Liver (tissue), 9 donors: ENCODE measurements around the gene NKX2-3. TPM values are rescaled to one million over a fixed set of nuclear protein-coding genes. Genes with fewer than 3 reads are reported as not detected.

ENCODE experiments used
- DNase-seq: peaks from one replicate; pipeline ENCODE4 v3.0.0-alpha.2; 2017; ENCODE audit warnings: low spot score
- H3K27ac ChIP-seq, 2 donors: one replicate each; pipeline ENCODE4 v1.7.0; 2013; ENCODE audit warnings: inconsistent platforms in 2 of 2, low read length in 2 of 2, control low read depth in 1 of 2, low read depth in 1 of 2, mild to moderate bottlenecking in 1 of 2
- H3K27me3 ChIP-seq, 4 donors: one replicate each; pipeline versions ENCODE4 v1.6.1 to v1.7.0; 2013; ENCODE audit warnings: low read length in 3 of 4, inconsistent platforms in 1 of 4, mild to moderate bottlenecking in 1 of 4, moderate library complexity in 1 of 4; ENCODE audit not compliant: control insufficient read depth in 4 of 4, insufficient read depth in 4 of 4
- H3K36me3 ChIP-seq, 4 donors: one replicate each; pipeline versions ENCODE4 v1.6.1 to v1.7.0; 2013; ENCODE audit warnings: low read length in 3 of 4, mild to moderate bottlenecking in 3 of 4, low read depth in 1 of 4, moderate library complexity in 1 of 4; ENCODE audit not compliant: control insufficient read depth in 4 of 4, insufficient read depth in 3 of 4
- H3K4me1 ChIP-seq, 4 donors: one replicate each; pipeline versions ENCODE4 v1.6.1 to v1.7.0; 2013; ENCODE audit warnings: low read length in 3 of 4, mild to moderate bottlenecking in 3 of 4, moderate library complexity in 1 of 4; ENCODE audit not compliant: control insufficient read depth in 4 of 4, insufficient read depth in 4 of 4
- H3K4me3 ChIP-seq, 3 donors: one replicate each; pipeline versions ENCODE4 v1.6.1 to v1.7.0; 2013; ENCODE audit warnings: low read length in 3 of 3, control low read depth in 1 of 3, low read depth in 1 of 3, mild to moderate bottlenecking in 1 of 3
- H3K9ac ChIP-seq, 2 donors: one replicate each; pipeline ENCODE4 v1.7.0; 2013; ENCODE audit warnings: low read length in 2 of 2, mild to moderate bottlenecking in 2 of 2, moderate library complexity in 2 of 2, control low read depth in 1 of 2, low read depth in 1 of 2
- H3K9me3 ChIP-seq, 4 donors: one replicate each; pipeline versions ENCODE4 v1.6.1 to v1.7.0; 2013; ENCODE audit warnings: low read length in 3 of 4; ENCODE audit not compliant: control insufficient read depth in 4 of 4
- EGR1 ChIP-seq, 2 donors: IDR thresholded peaks; 2 replicates each; pipeline ENCODE4 v1.6.1; 2016 to 2018; ENCODE audit warnings: antibody characterized with exemption in 2 of 2, low read depth in 2 of 2
- FOXA1 ChIP-seq: IDR thresholded peaks from 2 replicates; pipeline ENCODE4 v1.6.1; 2016; ENCODE audit warnings: antibody characterized with exemption
- FOXA2 ChIP-seq: IDR thresholded peaks from 2 replicates; pipeline ENCODE4 v1.6.1; 2016; ENCODE audit warnings: antibody characterized with exemption
- HNF4A ChIP-seq, 2 donors: conservative IDR thresholded peaks; 2 replicates each; pipeline ENCODE4 v1.6.1; 2016; ENCODE audit warnings: antibody characterized with exemption in 2 of 2, mild to moderate bottlenecking in 2 of 2
- HNF4G ChIP-seq: IDR thresholded peaks from 2 replicates; pipeline ENCODE4 v1.6.1; 2016; ENCODE audit warnings: antibody characterized with exemption
- JUND ChIP-seq, 2 donors: IDR thresholded peaks; 2 replicates each; pipeline ENCODE4 v1.6.1; 2016; ENCODE audit warnings: antibody characterized with exemption in 2 of 2
- NR2F2 ChIP-seq: IDR thresholded peaks from 2 replicates; pipeline ENCODE4 v1.6.1; 2016; ENCODE audit warnings: antibody characterized with exemption
- RAD21 ChIP-seq, 2 donors: IDR thresholded peaks; 2 replicates each; pipeline ENCODE4 v1.6.1; 2016; ENCODE audit warnings: antibody characterized with exemption in 2 of 2, mild to moderate bottlenecking in 2 of 2
- RXRA ChIP-seq, 2 donors: IDR thresholded peaks; 2 replicates each; pipeline ENCODE4 v1.6.1; 2017 to 2018; ENCODE audit warnings: antibody characterized with exemption in 2 of 2, mild to moderate bottlenecking in 1 of 2
- TAF1 ChIP-seq: conservative IDR thresholded peaks from 2 replicates; pipeline ENCODE4 v1.6.1; 2016; ENCODE audit warnings: antibody characterized with exemption, mild to moderate bottlenecking
- ZBTB33 ChIP-seq: IDR thresholded peaks from 2 replicates; pipeline ENCODE4 v1.6.1; 2016; ENCODE audit warnings: antibody characterized with exemption
- WGBS: extraction: QIAGEN DNeasy Blood & Tissue Kit; methylation state at CpG from one replicate; pipeline ENCODE4 v1.1.7; 2013; 5-methylcytosine and 5-hydroxymethylcytosine counted together
- polyA plus RNA-seq, 2 donors: library from polyadenylated mRNA; stranded (reverse) in 1 of 2; unstranded in 1 of 2; fragments of 200-250 nt in 1 of 2; fragments of >200 nt in 1 of 2; fragmentation: Nextera tagmentation in 1 of 2; extraction: Ambion mirVana in 1 of 2; gene quantifications; one replicate each; pipeline versions ENCODE4 v1.2.1 to v1.2.3, GENCODE V29; 2013 to 2015
- total RNA-seq, 2 donors: library from RNA; depleted of rRNA; stranded (reverse); fragments of >200 nt; gene quantifications; one replicate each; pipeline ENCODE4 v1.2.3, GENCODE V29; 2014
- TF ChIP-seq, protein P1 (sequence below): fragments of 150-350 bp; IDR thresholded peaks from 2 replicates; pipeline ENCODE4 v1.5.1; 2017; ENCODE audit warnings: improper control_type of control experiment, low read depth, low read length; ENCODE audit not compliant: missing input control
- TF ChIP-seq, protein P2 (sequence below): IDR thresholded peaks from 2 replicates; pipeline ENCODE4 v1.6.1; 2016; ENCODE audit warnings: antibody characterized with exemption, mild to moderate bottlenecking
- donor health status: healthy.
- donor health status: healthy.
- donor health status: healthy.
- donor health status: healthy.
- donor health status: healthy.

Gene NKX2-3
- total and polyA plus RNA-seq, 4 donors, result 0.06 to 0.09 TPM; not detected in 2

DNA sequence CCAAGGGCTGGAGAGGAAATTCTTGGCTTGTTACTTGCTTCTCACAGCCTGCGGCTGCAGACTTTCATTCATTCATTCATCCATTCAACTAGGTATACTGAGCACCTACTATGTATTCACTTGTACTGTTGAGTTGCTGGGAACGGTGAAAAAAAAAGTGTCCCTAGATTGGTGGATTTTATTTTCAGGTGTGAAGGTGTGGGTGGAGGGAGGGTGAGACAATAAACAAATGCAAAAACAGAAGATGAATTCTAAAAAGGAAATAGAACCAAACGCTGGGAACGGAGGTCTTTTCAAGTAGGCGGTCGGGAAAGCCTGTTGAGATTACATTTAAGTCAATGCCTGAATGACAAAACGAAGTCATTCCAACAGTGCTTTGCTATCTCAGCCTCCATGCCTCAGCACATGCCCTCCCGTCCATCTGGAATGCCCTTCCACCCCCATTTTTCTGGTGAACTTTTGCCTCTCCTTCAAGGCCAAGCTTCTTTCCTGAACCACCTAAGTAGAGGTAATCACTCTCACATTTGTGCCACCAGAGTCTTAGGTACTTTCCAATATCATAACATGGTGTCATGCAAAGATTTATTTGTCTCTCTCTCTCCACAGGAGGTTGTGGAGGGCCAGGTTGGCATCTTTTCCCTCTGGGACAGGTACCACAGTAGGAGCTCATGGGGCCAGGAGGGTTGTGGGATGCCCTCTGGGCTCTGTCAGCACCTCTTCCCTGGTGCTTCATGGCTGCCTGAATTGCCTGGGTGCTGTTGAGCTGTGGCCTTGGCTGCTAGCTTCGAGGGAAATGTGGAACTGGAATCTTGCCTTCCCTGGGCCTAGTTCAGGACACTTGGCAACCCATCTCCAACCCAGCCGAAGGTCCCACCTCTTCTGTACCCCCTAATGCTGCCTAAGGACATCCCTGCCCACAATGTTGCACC, 5.5 kb downstream of the NKX2-3 start (continued):
- TF ChIP-seq HNF4G (no peak), FOXA2 (no peak)

DNA sequence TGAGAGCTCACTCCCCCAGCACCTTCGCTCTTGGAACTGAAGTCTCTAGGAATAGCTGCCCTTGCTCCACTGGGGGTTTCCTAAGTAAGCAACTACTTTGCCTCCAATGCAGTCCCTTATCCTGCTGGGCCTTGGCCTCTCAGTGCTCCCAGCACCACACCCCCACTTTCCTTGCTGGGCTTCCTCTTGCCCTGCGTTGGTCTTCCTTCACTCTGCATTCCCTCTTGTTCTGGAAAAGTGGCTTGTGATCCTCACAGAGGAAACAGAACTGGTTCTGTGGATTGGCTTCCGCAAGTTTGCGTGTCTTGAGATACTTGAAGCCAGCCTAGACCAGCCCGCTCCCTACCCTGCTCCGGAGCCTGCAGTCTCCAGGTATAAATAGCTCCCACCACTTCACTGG, 6.4 kb downstream of the NKX2-3 start:
- Histone ChIP-seq H3K9me3 (peaks cover 0 to 4% (median 0%) of the 10 kb centered on the region in 4 donors), H3K27me3 (peaks cover 0 to 39% (median 26%) of the 10 kb centered on the region in 4 donors), H3K36me3 (no peaks in the 10 kb centered on the region), H3K4me3 (no peak overlapping the region), H3K9ac (no peak overlapping the region), H3K27ac (no peak overlapping the region), H3K4me1 (peaks cover 22 to 32% (median 30%) of the 10 kb centered on the region in 4 donors)
- WGBS, result 53% methylated on average over 6 of the region's 6 CpGs
- no peak for DNase-seq
- no peak for TF ChIP-seq NR2F2
- no peak for TF ChIP-seq ZBTB33
- TF ChIP-seq, protein P1, sequence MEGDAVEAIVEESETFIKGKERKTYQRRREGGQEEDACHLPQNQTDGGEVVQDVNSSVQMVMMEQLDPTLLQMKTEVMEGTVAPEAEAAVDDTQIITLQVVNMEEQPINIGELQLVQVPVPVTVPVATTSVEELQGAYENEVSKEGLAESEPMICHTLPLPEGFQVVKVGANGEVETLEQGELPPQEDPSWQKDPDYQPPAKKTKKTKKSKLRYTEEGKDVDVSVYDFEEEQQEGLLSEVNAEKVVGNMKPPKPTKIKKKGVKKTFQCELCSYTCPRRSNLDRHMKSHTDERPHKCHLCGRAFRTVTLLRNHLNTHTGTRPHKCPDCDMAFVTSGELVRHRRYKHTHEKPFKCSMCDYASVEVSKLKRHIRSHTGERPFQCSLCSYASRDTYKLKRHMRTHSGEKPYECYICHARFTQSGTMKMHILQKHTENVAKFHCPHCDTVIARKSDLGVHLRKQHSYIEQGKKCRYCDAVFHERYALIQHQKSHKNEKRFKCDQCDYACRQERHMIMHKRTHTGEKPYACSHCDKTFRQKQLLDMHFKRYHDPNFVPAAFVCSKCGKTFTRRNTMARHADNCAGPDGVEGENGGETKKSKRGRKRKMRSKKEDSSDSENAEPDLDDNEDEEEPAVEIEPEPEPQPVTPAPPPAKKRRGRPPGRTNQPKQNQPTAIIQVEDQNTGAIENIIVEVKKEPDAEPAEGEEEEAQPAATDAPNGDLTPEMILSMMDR, result no peak
- TF ChIP-seq RXRA (IDR thresholded peaks at IDR 0.05), result no peak
- TF ChIP-seq, protein P2, sequence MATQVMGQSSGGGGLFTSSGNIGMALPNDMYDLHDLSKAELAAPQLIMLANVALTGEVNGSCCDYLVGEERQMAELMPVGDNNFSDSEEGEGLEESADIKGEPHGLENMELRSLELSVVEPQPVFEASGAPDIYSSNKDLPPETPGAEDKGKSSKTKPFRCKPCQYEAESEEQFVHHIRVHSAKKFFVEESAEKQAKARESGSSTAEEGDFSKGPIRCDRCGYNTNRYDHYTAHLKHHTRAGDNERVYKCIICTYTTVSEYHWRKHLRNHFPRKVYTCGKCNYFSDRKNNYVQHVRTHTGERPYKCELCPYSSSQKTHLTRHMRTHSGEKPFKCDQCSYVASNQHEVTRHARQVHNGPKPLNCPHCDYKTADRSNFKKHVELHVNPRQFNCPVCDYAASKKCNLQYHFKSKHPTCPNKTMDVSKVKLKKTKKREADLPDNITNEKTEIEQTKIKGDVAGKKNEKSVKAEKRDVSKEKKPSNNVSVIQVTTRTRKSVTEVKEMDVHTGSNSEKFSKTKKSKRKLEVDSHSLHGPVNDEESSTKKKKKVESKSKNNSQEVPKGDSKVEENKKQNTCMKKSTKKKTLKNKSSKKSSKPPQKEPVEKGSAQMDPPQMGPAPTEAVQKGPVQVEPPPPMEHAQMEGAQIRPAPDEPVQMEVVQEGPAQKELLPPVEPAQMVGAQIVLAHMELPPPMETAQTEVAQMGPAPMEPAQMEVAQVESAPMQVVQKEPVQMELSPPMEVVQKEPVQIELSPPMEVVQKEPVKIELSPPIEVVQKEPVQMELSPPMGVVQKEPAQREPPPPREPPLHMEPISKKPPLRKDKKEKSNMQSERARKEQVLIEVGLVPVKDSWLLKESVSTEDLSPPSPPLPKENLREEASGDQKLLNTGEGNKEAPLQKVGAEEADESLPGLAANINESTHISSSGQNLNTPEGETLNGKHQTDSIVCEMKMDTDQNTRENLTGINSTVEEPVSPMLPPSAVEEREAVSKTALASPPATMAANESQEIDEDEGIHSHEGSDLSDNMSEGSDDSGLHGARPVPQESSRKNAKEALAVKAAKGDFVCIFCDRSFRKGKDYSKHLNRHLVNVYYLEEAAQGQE, result no peak
- no peak for TF ChIP-seq FOXA1
- no peak for TF ChIP-seq JUND (IDR thresholded peaks at IDR 0.05)

GRCh38 chr10:99539820-99540219, 7.1 kb downstream of the NKX2-3 start:
- TF ChIP-seq NR2F2, result no peak
- TF ChIP-seq, protein P2, result no peak
- no peak for TF ChIP-seq EGR1 (IDR thresholded peaks at IDR 0.05; ENCODE audit: low read depth in 2 of 2)
- TF ChIP-seq RAD21 (IDR thresholded peaks at IDR 0.05), result no peak
- TF ChIP-seq TAF1, result no peak
- no peak for TF ChIP-seq JUND (IDR thresholded peaks at IDR 0.05)
- no peak for TF ChIP-seq HNF4A (conservative IDR thresholded peaks at IDR 0.05)
- Histone ChIP-seq H3K9ac (no peak overlapping the region), H3K36me3 (no peaks in the 10 kb centered on the region), H3K27me3 (peaks cover 0 to 32% (median 24%) of the 10 kb centered on the region in 4 donors), H3K27ac (no peak overlapping the region), H3K4me1 (peaks cover 19 to 29% (median 27%) of the 10 kb centered on the region in 4 donors), H3K9me3 (peaks cover 0 to 1% (median 0%) of the 10 kb centered on the region in 4 donors), H3K4me3 (no peak overlapping the region)
- 5% methylated on average over 1 of the region's 1 CpG for WGBS
- DNase-seq, result no peak
